C4-2B (cell line): ENCODE measurements around the gene NWD2.

Experiments
- H3K27ac ChIP-seq: fragments of 450-650 bp; 2 replicates; pipeline ENCODE4 v1.5.1; 2017
- ZFX ChIP-seq: fragments of 450-650 bp; IDR thresholded peaks from 2 replicates; pipeline ENCODE4 v1.6.1; 2017
- TF ChIP-seq, protein P1 (sequence below): fragments of 450-650 bp; conservative IDR thresholded peaks from 2 replicates; pipeline ENCODE4 v1.5.1; 2017; ENCODE audit warnings: mild to moderate bottlenecking

NWD2 gene

DNA sequence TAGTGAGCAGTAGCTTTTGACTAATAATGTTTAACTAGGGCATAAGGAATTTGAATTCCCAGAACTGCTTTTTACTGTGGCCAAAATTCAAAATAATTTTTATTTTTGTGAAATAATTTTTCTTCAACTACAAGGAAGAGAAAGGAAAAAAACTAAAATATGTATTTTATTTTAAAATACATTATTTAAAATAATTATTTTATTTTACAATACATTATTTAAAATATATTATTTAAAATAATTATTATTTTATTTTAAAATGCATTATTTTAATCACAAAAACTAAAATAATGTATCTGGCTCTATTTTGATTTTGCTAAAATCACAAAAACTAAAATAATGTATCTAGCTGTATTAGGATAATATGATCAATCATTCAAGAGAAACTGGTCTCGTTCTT is 231.2 kb downstream of the NWD2 start:
- H3K27ac ChIP-seq, result no peak overlapping the region
- TF ChIP-seq, protein P1, sequence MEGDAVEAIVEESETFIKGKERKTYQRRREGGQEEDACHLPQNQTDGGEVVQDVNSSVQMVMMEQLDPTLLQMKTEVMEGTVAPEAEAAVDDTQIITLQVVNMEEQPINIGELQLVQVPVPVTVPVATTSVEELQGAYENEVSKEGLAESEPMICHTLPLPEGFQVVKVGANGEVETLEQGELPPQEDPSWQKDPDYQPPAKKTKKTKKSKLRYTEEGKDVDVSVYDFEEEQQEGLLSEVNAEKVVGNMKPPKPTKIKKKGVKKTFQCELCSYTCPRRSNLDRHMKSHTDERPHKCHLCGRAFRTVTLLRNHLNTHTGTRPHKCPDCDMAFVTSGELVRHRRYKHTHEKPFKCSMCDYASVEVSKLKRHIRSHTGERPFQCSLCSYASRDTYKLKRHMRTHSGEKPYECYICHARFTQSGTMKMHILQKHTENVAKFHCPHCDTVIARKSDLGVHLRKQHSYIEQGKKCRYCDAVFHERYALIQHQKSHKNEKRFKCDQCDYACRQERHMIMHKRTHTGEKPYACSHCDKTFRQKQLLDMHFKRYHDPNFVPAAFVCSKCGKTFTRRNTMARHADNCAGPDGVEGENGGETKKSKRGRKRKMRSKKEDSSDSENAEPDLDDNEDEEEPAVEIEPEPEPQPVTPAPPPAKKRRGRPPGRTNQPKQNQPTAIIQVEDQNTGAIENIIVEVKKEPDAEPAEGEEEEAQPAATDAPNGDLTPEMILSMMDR, result no peak
- TF ChIP-seq ZFX, result no peak

DNA sequence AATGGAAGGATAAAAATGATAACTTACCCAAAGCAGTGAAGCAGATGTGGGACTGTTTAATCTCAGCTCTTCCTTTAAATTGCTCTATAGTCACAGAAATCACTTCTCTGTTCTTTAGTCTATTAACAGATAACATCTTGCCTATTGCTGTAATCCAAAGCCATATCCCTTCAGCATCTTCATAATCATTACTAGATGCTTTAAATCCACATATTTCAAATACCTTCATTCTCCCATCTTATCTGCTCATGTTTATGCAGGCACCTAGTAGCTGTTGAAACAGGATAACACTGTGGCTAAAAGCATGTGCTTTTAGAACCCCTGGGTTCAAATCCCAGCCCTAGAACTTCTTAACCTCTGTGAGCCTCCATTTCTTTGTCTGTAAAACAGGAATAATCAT is 231.7 kb downstream of the NWD2 start:
- TF ChIP-seq ZFX, result no peak
- TF ChIP-seq, protein P1, result no peak
- no peak overlapping the region for H3K27ac ChIP-seq

DNA sequence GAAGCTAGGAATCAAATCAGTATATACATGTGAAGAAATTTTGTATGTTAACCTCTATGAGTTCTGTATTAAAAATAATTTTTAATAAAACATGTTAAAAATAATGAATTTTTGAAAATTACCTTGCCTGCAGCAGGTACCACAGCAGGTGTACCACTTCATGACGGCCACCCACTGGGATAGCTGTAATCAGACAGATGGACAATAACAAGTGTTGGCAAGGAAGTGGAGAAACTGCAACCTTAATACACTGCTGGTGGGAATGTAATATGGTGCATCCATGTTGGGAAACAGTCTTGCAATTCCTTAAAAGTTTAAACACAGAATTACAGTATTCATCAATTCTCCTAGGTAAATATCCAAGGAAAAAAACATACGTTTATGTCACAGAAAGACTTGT is 232.1 kb downstream of the NWD2 start:
- H3K27ac ChIP-seq, result no peak overlapping the region
- TF ChIP-seq, protein P1, result no peak
- no peak for TF ChIP-seq ZFX

DNA sequence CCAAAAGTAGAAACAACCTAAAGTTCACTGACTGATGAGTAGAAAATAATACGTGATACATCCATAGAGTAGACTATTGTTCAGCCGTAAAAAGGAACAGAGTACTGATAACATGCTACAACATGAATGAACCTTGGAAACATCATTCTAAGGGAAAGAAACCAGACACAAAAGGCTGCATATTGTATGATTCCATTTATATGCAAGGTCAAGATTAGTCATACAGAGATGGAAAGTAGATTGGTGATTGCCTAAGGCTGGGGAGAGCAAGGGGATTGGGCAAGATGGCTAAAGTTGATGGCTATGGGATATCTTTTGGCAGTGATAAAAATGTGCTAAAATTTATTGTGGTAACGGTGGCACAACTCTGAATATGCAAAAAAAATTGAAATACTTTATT is 232.6 kb downstream of the NWD2 start:
- TF ChIP-seq, protein P1, result no peak
- TF ChIP-seq ZFX, result no peak
- H3K27ac ChIP-seq, result no peak overlapping the region

DNA sequence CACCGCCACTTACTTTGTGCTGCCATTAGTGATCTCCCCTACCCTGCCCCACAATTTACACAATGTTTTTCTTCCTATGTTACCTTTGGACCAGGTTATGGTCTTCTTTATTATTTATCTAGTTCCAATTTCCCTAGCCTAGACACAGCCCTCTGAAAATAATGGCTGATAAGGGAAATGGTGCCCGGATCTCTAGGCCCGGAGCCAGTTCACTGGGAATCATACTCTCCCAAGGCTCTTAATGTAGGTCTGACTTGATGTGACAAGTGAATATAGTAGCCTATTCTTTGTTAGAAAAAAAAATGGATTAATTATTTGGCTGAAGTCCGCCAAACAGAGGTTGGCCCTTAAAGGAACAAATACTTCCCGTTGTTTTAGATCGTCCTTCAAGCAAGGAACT is 233.6 kb downstream of the NWD2 start:
- TF ChIP-seq ZFX, result no peak
- TF ChIP-seq, protein P1, result no peak
- no peak overlapping the region for H3K27ac ChIP-seq

DNA sequence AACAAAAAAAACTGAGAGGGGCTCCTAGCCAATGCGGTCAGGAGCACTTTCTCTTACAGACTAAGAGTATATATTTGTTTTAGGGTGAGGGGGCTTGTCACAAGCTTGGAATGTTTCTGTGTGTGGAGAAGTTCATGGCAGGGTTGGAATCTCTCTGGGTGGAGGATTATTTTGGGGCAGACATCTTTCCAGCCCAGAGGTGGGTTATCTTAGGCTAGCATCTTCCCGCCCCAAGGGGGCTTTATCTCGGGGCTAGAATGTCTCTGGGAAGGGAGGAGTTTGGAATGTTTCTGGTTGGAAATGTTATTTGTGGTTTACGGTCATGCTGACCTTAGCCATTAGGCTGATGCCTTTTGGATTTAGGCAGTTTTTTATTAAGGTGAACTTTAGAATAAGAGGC is 236.0 kb downstream of the NWD2 start:
- no peak overlapping the region for H3K27ac ChIP-seq
- TF ChIP-seq, protein P1, result no peak
- TF ChIP-seq ZFX, result no peak

DNA sequence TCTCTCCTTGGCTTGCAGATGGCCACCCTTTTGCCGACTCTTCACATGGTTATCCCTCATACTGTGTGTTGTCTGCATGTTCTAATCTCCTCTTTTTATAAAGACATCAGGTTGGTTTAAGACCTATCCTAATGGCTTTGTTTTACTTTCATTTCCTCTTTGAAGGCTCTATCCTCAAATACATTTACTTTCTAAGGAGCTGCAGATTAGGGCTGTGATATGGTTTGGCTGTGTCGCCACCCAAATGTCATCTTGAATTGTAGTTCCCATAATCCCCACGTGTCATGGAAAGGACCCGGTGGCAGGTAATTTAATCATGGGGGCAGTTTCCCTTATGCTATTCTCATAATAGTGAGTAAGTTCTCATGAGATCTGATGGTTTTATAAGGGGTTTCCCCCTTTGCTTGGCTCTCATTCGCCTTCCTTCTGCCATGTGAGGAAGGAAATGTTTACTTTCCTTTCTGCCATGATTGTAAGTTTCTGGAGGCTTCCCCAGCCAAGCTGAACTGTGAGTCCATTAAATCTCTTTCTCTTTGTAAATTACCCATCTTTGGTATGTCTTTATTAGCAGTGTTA is 237.1 kb downstream of the NWD2 start:
- TF ChIP-seq, protein P1, result no peak
- H3K27ac ChIP-seq, result no peak overlapping the region
